ENCODE data around the gene LEMD3.

DNA sequence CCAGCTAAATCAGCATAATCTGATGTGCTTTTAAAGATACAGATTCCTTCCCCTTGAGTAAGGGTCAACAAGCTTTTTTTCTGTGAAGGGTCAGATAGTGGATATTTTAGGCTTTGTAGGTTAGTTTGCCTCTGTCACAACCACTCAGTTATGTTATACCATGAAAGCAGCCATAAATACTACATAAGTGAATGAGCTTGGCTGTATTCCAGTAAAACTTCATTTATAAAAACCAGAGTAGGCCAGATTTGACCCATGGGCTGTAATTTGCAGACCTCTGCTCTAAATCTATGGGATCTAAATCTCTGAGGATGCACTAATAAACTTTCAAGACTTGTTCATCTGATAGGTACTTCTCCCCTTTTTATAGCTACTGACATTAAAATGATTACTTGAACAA lies 47.7 kb downstream of the LEMD3 start:
- TF ChIP-seq, protein P1, sequence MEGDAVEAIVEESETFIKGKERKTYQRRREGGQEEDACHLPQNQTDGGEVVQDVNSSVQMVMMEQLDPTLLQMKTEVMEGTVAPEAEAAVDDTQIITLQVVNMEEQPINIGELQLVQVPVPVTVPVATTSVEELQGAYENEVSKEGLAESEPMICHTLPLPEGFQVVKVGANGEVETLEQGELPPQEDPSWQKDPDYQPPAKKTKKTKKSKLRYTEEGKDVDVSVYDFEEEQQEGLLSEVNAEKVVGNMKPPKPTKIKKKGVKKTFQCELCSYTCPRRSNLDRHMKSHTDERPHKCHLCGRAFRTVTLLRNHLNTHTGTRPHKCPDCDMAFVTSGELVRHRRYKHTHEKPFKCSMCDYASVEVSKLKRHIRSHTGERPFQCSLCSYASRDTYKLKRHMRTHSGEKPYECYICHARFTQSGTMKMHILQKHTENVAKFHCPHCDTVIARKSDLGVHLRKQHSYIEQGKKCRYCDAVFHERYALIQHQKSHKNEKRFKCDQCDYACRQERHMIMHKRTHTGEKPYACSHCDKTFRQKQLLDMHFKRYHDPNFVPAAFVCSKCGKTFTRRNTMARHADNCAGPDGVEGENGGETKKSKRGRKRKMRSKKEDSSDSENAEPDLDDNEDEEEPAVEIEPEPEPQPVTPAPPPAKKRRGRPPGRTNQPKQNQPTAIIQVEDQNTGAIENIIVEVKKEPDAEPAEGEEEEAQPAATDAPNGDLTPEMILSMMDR (conservative IDR thresholded peaks at IDR 0.05 in 1 of 2, IDR thresholded peaks at IDR 0.05 in 1 of 2; ENCODE audit: low read depth in 1 of 2, low read length in 2 of 2): no peak
- no peak for TF ChIP-seq EZH2 (IDR thresholded peaks at IDR 0.05; ENCODE audit: low read length, missing control alignments)

Measured in fibroblast of lung (primary cell).